HCT116 (cell line): Measurements from ENCODE around the gene ATF2.

Source experiments
- EGR1 ChIP-seq: IDR thresholded peaks from 2 replicates; pipeline ENCODE4 v1.6.1; 2012; ENCODE audit warnings: low read depth
- POLR2A ChIP-seq: IDR thresholded peaks from 2 replicates; pipeline ENCODE4 v1.7.0; 2011; ENCODE audit warnings: borderline replicate concordance; ENCODE audit not compliant: insufficient read depth, insufficient read length; ENCODE audit errors: extremely low read depth
- ZBTB33 ChIP-seq: IDR thresholded peaks from 2 replicates; pipeline ENCODE4 v1.6.1; 2011; ENCODE audit warnings: mild to moderate bottlenecking, low read length, moderate library complexity; ENCODE audit not compliant: insufficient replicate concordance; ENCODE audit errors: extremely low read depth

- TF ChIP-seq ZBTB33 (no peak), EGR1 (no peak), POLR2A (no peak)
These were observed 27.7 kb downstream of the ATF2 start for GRCh38 chr2:175140332-175140731.
